Activated CD4-positive, alpha-beta T cell treated with anti-CD3 and anti-CD28 coated beads for 36 hours (primary cell): ENCODE data around the gene MRPS18C. TPM values are rescaled to one million over a fixed set of nuclear protein-coding genes. Genes with fewer than 3 reads are reported as not detected.
A peak's percentile ranks its signal among the peaks of the same experiment; 100 is the strongest.
"Not testable (repeated sequence)": the region's sequence is repeated elsewhere in the genome, so short reads cannot be mapped to it uniquely, and the experiment has no call there.

Source experiments
- ATAC-seq: fragments of 200-7000 bp; cut with Tn5 transposase; one replicate; pipeline ENCODE4 v1.10.0; 2021; ENCODE audit warnings: mild to moderate bottlenecking, moderate library complexity
- CTCF ChIA-PET: fragments of 350-600 bp; sonication (Branson Sonifier 250); formaldehyde crosslinking; loops from one replicate; lab custom pipeline; 2021; ENCODE audit warnings: antibody characterized with exemption; lab: Charles Lee
- POLR2A ChIA-PET: fragments of 350-600 bp; sonication (Branson Sonifier 250); formaldehyde crosslinking; loops from one replicate; lab custom pipeline; 2021; ENCODE audit warnings: antibody characterized with exemption, inconsistent platforms; lab: Charles Lee
- DNase-seq: peaks from one replicate; pipeline ENCODE4 v3.0.0-alpha.2; 2020
- H3K27ac Mint-ChIP-seq: one replicate; pipeline ENCODE4 v1.8.0; 2021; ENCODE audit warnings: mixed read lengths
- H3K27me3 Mint-ChIP-seq: one replicate; pipeline ENCODE4 v1.8.0; 2021; ENCODE audit warnings: mixed read lengths
- H3K36me3 Mint-ChIP-seq: one replicate; pipeline ENCODE4 v1.8.0; 2021; ENCODE audit warnings: low read depth, mixed read lengths
- H3K4me1 Mint-ChIP-seq: one replicate; pipeline ENCODE4 v1.8.0; 2021; ENCODE audit warnings: mixed read lengths
- H3K4me3 Mint-ChIP-seq: one replicate; pipeline ENCODE4 v1.8.0; 2021; ENCODE audit warnings: mild to moderate bottlenecking, moderate library complexity, mixed read lengths
- H3K9me3 Mint-ChIP-seq: one replicate; pipeline ENCODE4 v1.8.0; 2021; ENCODE audit warnings: low read depth, mixed read lengths
- intact Hi-C, 2 experiments: fragments of 100-400 bp; cut with DNase I in 1 of 2; cut with micrococcal nuclease in 1 of 2; formaldehyde crosslinking; loops; one replicate each; pipeline versions ENCODE4 v1.14.2 to v1.15.1; 2022 to 2024; cut with DNase I, micrococcal nuclease
- total RNA-seq, 2 experiments: library from RNA; stranded (reverse); gene quantifications; one replicate each; pipeline ENCODE4 v1.2.3, GENCODE V29; 2021

MRPS18C gene
- total RNA-seq, 2 experiments from 2014 or later, result 78.0 to 89.5 TPM

DNA sequence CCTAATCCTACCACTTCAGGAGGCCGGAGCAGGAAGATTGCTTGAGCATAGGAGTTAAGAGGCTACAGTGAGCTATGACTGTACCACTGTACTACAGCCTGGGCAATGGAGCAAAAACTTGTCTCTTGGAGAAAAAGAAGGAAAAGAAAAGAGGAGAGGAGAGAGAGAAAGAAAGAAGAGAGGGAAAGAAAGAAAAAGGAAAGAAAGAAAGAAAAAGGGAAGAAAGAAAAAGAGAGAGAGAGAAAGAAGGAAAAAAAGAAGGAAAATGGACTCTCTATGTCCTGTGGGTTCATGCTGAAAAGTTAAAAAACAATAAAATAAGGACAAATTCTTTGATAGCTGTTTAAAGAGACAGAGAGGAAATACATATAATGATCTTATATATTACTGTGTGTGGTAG lies 42.3 kb downstream of the MRPS18C start:
- no peaks in the 10 kb centered on the region for H3K9me3 Mint-ChIP-seq
- H3K4me3 Mint-ChIP-seq, result no peak overlapping the region
- no peak for ATAC-seq
- no peaks in the 10 kb centered on the region for H3K36me3 Mint-ChIP-seq
- intact Hi-C loops, result no loop called here
- H3K27me3 Mint-ChIP-seq, result no peaks in the 10 kb centered on the region
- CTCF ChIA-PET, result interaction anchor here (0.9 to 1.8 kb wide), 3 partner anchors 9 to 141 kb away, joined by 3 to 7 read pairs (median 4); no protein-coding TSS in a partner anchor
- no peak for DNase-seq
- POLR2A ChIA-PET, result no interaction called here
- H3K4me1 Mint-ChIP-seq, result no peaks in the 10 kb centered on the region
- H3K27ac Mint-ChIP-seq, result no peak overlapping the region

DNA sequence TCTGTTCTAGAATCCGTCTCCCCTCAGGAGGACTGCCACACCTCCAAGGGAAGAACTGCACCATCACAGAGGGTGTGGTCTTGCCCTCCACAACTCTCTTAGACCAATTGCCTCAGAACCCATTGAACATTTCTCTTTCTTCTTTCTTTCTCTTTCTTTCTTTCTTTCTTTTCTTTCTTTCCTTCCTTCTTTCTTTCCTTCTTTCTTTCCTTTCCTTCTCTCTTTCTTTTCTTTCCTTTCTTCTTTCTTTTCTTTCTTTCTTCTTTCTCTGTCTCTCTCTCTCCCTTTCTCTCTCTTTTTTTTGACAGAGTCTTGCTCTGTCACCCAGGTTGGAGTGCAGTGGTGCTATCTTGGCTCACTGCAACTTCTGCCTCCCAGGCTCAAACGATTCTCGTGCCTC lies 45.8 kb downstream of the MRPS18C start:
- intact Hi-C loops, result loop anchor here in 1 of 2 experiments (10.0 kb wide), 1 partner anchor 1003 kb away; no protein-coding TSS in a partner anchor
- H3K36me3 Mint-ChIP-seq, H3K27me3 Mint-ChIP-seq, H3K27ac Mint-ChIP-seq, DNase-seq, ATAC-seq, H3K4me3 Mint-ChIP-seq, H3K9me3 Mint-ChIP-seq: not testable (repeated sequence)
- ChIA-PET POLR2A (interaction anchor here (0.7 kb wide), 1 partner anchor 202 kb away, joined by 4 read pairs; no protein-coding TSS in a partner anchor), CTCF (interaction anchor here (0.7 to 0.9 kb wide), 3 partner anchors 26 to 228 kb away, joined by 3 to 4 read pairs (median 4); no protein-coding TSS in a partner anchor)
- H3K4me1 Mint-ChIP-seq, result peaks cover 12% of the 10 kb centered on the region

DNA sequence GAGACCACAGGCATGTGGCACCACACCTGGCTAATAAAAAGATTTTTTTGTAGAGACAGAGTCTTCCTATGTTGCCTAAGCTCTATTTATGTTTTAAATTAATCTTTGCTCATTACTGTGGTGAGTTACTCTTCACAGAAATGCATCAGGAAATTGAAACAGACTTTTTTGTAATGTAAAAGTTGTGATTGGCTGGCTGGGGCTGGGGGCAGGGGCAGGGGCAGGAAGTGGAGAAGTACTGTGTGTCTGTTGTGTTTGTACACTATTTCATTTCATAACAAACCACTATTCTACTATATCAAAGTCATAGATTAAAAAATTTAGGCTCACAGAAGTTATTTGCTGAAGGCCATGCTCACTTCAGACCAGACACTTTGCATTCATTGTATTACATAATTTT lies 48.1 kb downstream of the MRPS18C start:
- DNase-seq (peak; percentile 28), ATAC-seq (peak; percentile 51)
- Mint-ChIP-seq H3K27ac (peak overlapping the region; percentile 32), H3K4me1 (peaks cover 12% of the 10 kb centered on the region), H3K4me3 (no peak overlapping the region), H3K27me3 (no peaks in the 10 kb centered on the region), H3K9me3 (no peaks in the 10 kb centered on the region), H3K36me3 (no peaks in the 10 kb centered on the region)
- intact Hi-C loops, result loop anchor here in 1 of 2 experiments (10.0 kb wide), 1 partner anchor 1001 kb away; no protein-coding TSS in a partner anchor
- CTCF ChIA-PET, result interaction anchor here (0.6 to 2.0 kb wide), 2 partner anchors 12 to 237 kb away, joined by 3 to 9 read pairs; no protein-coding TSS in a partner anchor
- POLR2A ChIA-PET, result no interaction called here

DNA sequence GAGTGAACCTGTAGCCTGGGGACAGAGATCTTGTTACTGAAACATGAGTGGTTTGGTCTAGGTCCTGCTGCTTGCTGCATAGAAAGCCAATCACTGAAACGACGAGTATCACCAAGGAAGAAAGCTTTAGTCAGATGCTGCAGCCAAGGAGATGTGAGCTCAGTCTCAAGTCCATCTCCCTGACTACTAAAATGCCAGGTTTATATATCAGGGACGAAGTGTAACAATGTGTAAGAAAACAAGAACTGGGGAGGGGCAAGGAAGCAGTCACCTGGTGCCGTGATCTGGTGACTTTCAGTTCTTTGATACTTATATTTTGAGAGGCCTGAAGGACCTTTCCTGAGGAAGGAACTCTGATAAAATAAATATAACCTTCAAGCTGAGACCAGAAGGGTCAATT lies 48.6 kb downstream of the MRPS18C start:
- CTCF ChIA-PET, result interaction anchor here (1.2 to 2.0 kb wide), 2 partner anchors 13 to 141 kb away, joined by 4 to 9 read pairs; no protein-coding TSS in a partner anchor
- intact Hi-C loops, result loop anchor here in 1 of 2 experiments (10.0 kb wide), 1 partner anchor 1000 kb away; no protein-coding TSS in a partner anchor
- Mint-ChIP-seq H3K4me1 (peaks cover 12% of the 10 kb centered on the region), H3K4me3 (no peak overlapping the region), H3K9me3 (no peaks in the 10 kb centered on the region), H3K27ac (peak overlapping the region; percentile 32), H3K27me3 (no peaks in the 10 kb centered on the region), H3K36me3 (no peaks in the 10 kb centered on the region)
- POLR2A ChIA-PET, result no interaction called here
- ATAC-seq (no peak), DNase-seq (no peak)

GRCh38 chr4:83504996-83505395 lies 49.1 kb downstream of the MRPS18C start:
- H3K4me3 Mint-ChIP-seq, result no peak overlapping the region
- peak overlapping the region; percentile 32 for H3K27ac Mint-ChIP-seq
- CTCF ChIA-PET, result interaction anchor here (1.2 kb wide), 1 partner anchor 140 kb away, joined by 4 read pairs; no protein-coding TSS in a partner anchor
- DNase-seq (no peak), ATAC-seq (no peak)
- peaks cover 12% of the 10 kb centered on the region for H3K4me1 Mint-ChIP-seq
- intact Hi-C loops, result loop anchor here in 1 of 2 experiments (5.0 to 10.0 kb wide), 2 partner anchors 77 to 1000 kb away; no protein-coding TSS in a partner anchor
- no peaks in the 10 kb centered on the region for H3K36me3 Mint-ChIP-seq
- POLR2A ChIA-PET, result interaction anchor here (0.6 kb wide), 1 partner anchor 836 kb away, joined by 3 read pairs; no protein-coding TSS in a partner anchor
- H3K9me3 Mint-ChIP-seq, result no peaks in the 10 kb centered on the region
- H3K27me3 Mint-ChIP-seq, result no peaks in the 10 kb centered on the region

DNA sequence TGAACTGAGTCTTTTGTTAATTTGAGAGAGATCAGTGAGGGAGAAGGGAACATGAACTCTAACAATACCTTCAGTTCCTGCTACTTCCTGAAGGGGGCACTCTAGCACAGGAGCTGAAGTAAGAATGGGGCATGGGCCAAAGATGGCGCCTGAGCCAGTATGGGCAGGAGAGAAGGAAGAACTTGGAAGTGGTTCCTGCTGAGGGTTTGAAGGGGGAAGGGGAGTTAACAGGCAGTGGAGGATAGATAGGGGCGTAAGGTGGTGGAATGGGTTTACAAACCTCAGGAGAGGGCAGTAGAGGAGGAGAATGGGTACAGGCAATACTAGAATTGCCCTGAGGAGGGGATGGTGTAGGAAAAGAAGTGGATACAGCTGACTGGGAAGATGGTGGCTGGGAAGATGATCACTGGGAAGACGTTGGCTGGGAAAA lies 53.3 kb downstream of the MRPS18C start:
- POLR2A ChIA-PET, H3K27me3 Mint-ChIP-seq, H3K27ac Mint-ChIP-seq, H3K4me3 Mint-ChIP-seq, H3K9me3 Mint-ChIP-seq, H3K36me3 Mint-ChIP-seq, H3K4me1 Mint-ChIP-seq: not testable (repeated sequence)
- DNase-seq, result peak; percentile 77
- CTCF ChIA-PET, result interaction anchor here (0.6 to 4.1 kb wide), 16 partner anchors 12 to 143 kb away, joined by 3 to 29 read pairs (median 4); partner anchors contain the start of gene GPAT3
- intact Hi-C loops, result loop anchor here (1.0 to 10.0 kb wide), 3 partner anchors 73 to 996 kb away; no protein-coding TSS in a partner anchor
- ATAC-seq, result peak; percentile 60

DNA sequence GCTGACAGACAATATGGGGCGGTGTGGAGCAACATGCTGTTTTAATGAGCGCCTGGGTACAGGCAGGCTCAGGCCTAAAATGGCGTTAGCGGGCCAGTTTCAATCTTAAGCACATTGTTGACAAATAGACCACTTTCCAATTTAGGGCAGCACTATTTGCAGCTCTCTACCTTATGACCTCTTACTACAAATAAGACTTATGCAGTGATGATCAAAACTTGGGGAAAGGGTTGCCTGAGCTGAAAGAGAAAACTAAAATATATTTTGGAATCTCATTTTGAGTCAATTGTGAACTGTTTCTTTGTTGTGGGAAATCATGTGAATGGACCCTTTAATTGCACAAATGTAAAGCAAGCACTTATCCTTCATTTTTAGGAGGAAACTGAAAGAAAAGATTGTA lies 54.6 kb downstream of the MRPS18C start:
- CTCF ChIA-PET, result interaction anchor here (1.4 to 4.1 kb wide), 5 partner anchors 11 to 133 kb away, joined by 3 to 29 read pairs (median 7); partner anchors contain the start of gene GPAT3

More for the DNA sequence above, 54.6 kb downstream of the MRPS18C start:
- no peak overlapping the region for H3K27ac Mint-ChIP-seq
- DNase-seq, result no peak
- H3K4me3 Mint-ChIP-seq, result no peak overlapping the region
- no peaks in the 10 kb centered on the region for H3K4me1 Mint-ChIP-seq
- intact Hi-C loops, result no loop called here
- no peak for ATAC-seq
- POLR2A ChIA-PET, result no interaction called here
- no peaks in the 10 kb centered on the region for H3K27me3 Mint-ChIP-seq
- no peaks in the 10 kb centered on the region for H3K36me3 Mint-ChIP-seq
- no peaks in the 10 kb centered on the region for H3K9me3 Mint-ChIP-seq

Other genes starting within 250 kb of the MRPS18C start
- gene COQ2, start 171.3 kb upstream of the MRPS18C start, total RNA-seq, result 10 to 100 TPM; 18.2 to 20.1 TPM
- gene HPSE, start 121.2 kb upstream of the MRPS18C start, total RNA-seq, result 10 to 100 TPM; 11.4 TPM
- 10 to 100 TPM in 1 of 2 experiments, 1 to 10 TPM in 1; 9.3 to 10.1 TPM for gene HELQ, start 235 bp upstream of the MRPS18C start, total RNA-seq
- 10 to 100 TPM; 19.2 to 22.6 TPM for gene ABRAXAS1, start 29.0 kb downstream of the MRPS18C start, total RNA-seq
- gene GPAT3, start 80.0 kb downstream of the MRPS18C start, total RNA-seq, result 1 to 10 TPM; 1.3 to 1.6 TPM